ENCODE data around the gene SBF1.

Gene SBF1

GRCh38 chr22:50470491-50470890 lies 4.3 kb downstream of the SBF1 start:
- in situ Hi-C loops (cut with MboI; ENCODE audit: low pct_unique_long_range_greater_than_20kb, low sequenced_read_pairs), result no loop called here
- DNase-seq, result no peak

GRCh38 chr22:50469377-50470305 lies 5.2 kb downstream of the SBF1 start:
- in situ Hi-C loops (cut with MboI; ENCODE audit: low pct_unique_long_range_greater_than_20kb, low sequenced_read_pairs), result no loop called here
- DNase-seq, result peak; percentile 94

GRCh38 chr22:50468626-50469025 lies 6.2 kb downstream of the SBF1 start:
- no peak for DNase-seq
- in situ Hi-C loops (cut with MboI; ENCODE audit: low pct_unique_long_range_greater_than_20kb, low sequenced_read_pairs), result no loop called here

GRCh38 chr22:50467773-50468440 lies 6.9 kb downstream of the SBF1 start:
- DNase-seq, result no peak
- in situ Hi-C loops (cut with MboI; ENCODE audit: low pct_unique_long_range_greater_than_20kb, low sequenced_read_pairs), result no loop called here

GRCh38 chr22:50467341-50467740 lies 7.5 kb downstream of the SBF1 start:
- DNase-seq, result no peak
- in situ Hi-C loops (cut with MboI; ENCODE audit: low pct_unique_long_range_greater_than_20kb, low sequenced_read_pairs), result no loop called here

- in situ Hi-C loops (cut with MboI; ENCODE audit: low pct_unique_long_range_greater_than_20kb, low sequenced_read_pairs), result no loop called here
- no peak for DNase-seq
Observed at GRCh38 chr22:50465066-50465930, 9.5 kb downstream of the SBF1 start.

- in situ Hi-C loops (cut with MboI; ENCODE audit: low pct_unique_long_range_greater_than_20kb, low sequenced_read_pairs), result no loop called here
- DNase-seq, result no peak
Observed at GRCh38 chr22:50464451-50464850, 10.4 kb downstream of the SBF1 start.

- in situ Hi-C loops (cut with MboI; ENCODE audit: low pct_unique_long_range_greater_than_20kb, low sequenced_read_pairs), result no loop called here
- DNase-seq, result no peak
Observed at GRCh38 chr22:50463188-50463900, 11.5 kb downstream of the SBF1 start.

GRCh38 chr22:50461979-50462540 lies 12.8 kb downstream of the SBF1 start:
- DNase-seq, result no peak
- in situ Hi-C loops (cut with MboI; ENCODE audit: low pct_unique_long_range_greater_than_20kb, low sequenced_read_pairs), result no loop called here

- DNase-seq, result no peak
- in situ Hi-C loops (cut with MboI; ENCODE audit: low pct_unique_long_range_greater_than_20kb, low sequenced_read_pairs), result no loop called here
Observed at GRCh38 chr22:50461536-50461935, 13.3 kb downstream of the SBF1 start.

- no peak for DNase-seq
- in situ Hi-C loops (cut with MboI; ENCODE audit: low pct_unique_long_range_greater_than_20kb, low sequenced_read_pairs), result no loop called here
Observed at GRCh38 chr22:50460938-50461337, 13.9 kb downstream of the SBF1 start.

GRCh38 chr22:50459496-50460140 lies 15.2 kb downstream of the SBF1 start:
- no peak for DNase-seq
- in situ Hi-C loops (cut with MboI; ENCODE audit: low pct_unique_long_range_greater_than_20kb, low sequenced_read_pairs), result no loop called here

GRCh38 chr22:50459016-50459415 lies 15.8 kb downstream of the SBF1 start:
- no peak for DNase-seq
- in situ Hi-C loops (cut with MboI; ENCODE audit: low pct_unique_long_range_greater_than_20kb, low sequenced_read_pairs), result no loop called here

GRCh38 chr22:50456466-50457234 lies 18.2 kb downstream of the SBF1 start:
- no peak for DNase-seq
- in situ Hi-C loops (cut with MboI; ENCODE audit: low pct_unique_long_range_greater_than_20kb, low sequenced_read_pairs), result no loop called here

- no peak for DNase-seq
- in situ Hi-C loops (cut with MboI; ENCODE audit: low pct_unique_long_range_greater_than_20kb, low sequenced_read_pairs), result no loop called here
Observed at GRCh38 chr22:50456026-50456425, 18.8 kb downstream of the SBF1 start.

- in situ Hi-C loops (cut with MboI; ENCODE audit: low pct_unique_long_range_greater_than_20kb, low sequenced_read_pairs), result no loop called here
- no peak for DNase-seq
Observed at GRCh38 chr22:50455201-50455600, 19.6 kb downstream of the SBF1 start.

GRCh38 chr22:50454556-50455075 lies 20.2 kb downstream of the SBF1 start:
- DNase-seq, result no peak
- in situ Hi-C loops (cut with MboI; ENCODE audit: low pct_unique_long_range_greater_than_20kb, low sequenced_read_pairs), result no loop called here
